Memory B cell (primary cell): ENCODE results near the gene TYW1.
"Not testable (repeated sequence)": the region's sequence is repeated elsewhere in the genome, so short reads cannot be mapped to it uniquely, and the experiment has no call there.

Experiments used
- ATAC-seq: fragments of 150-1000 bp; cut with Tn5 transposase; 2 replicates; pipeline ENCODE4 v1.10.0; 2021; ENCODE audit warnings: low read depth, mild to moderate bottlenecking, moderate library complexity
- DNase-seq, 2 donors: peaks; one replicate each; pipeline ENCODE4 v3.0.0; 2022; ENCODE audit warnings: low spot score in 2 of 2
- H3K27ac Mint-ChIP-seq: one replicate; pipeline ENCODE4 v1.8.0; 2022; ENCODE audit warnings: mild to moderate bottlenecking, moderate library complexity, mixed read lengths
- H3K27me3 Mint-ChIP-seq: one replicate; pipeline ENCODE4 v1.8.0; 2022; ENCODE audit warnings: mixed read lengths
- H3K36me3 Mint-ChIP-seq: one replicate; pipeline ENCODE4 v1.8.0; 2022; ENCODE audit warnings: mild to moderate bottlenecking, mixed read lengths
- H3K4me1 Mint-ChIP-seq: one replicate; pipeline ENCODE4 v1.8.0; 2022; ENCODE audit warnings: mixed read lengths
- H3K4me3 Mint-ChIP-seq: one replicate; pipeline ENCODE4 v1.8.0; 2022; ENCODE audit warnings: mild to moderate bottlenecking, moderate library complexity, mixed read lengths
- H3K9me3 Mint-ChIP-seq: one replicate; pipeline ENCODE4 v1.8.0; 2022; ENCODE audit warnings: mixed read lengths

TYW1 gene

DNA sequence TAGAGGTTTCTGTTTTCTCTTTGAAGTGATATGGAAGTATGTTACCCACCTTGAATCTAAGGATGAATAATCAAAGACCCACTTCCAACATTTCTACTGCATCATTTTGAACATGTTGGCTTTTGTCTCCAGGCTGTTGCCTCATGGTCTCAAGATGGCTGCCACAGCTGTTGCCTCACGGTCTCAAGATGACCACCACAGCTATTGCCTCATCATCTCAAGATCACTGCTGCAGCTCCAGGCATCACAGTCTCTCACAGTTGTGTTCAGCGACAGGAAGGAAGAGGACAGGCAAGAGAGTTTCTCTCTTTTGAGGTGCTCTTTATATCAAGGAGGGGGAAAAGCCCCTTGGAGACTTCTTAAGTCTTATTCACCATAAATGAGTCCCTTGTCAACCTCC is 267.4 kb downstream of the TYW1 start:
- peaks cover 28% of the 10 kb centered on the region for H3K36me3 Mint-ChIP-seq
- not testable (repeated sequence) for H3K27ac Mint-ChIP-seq, DNase-seq, H3K4me1 Mint-ChIP-seq, H3K9me3 Mint-ChIP-seq, H3K4me3 Mint-ChIP-seq, ATAC-seq, H3K27me3 Mint-ChIP-seq

DNA sequence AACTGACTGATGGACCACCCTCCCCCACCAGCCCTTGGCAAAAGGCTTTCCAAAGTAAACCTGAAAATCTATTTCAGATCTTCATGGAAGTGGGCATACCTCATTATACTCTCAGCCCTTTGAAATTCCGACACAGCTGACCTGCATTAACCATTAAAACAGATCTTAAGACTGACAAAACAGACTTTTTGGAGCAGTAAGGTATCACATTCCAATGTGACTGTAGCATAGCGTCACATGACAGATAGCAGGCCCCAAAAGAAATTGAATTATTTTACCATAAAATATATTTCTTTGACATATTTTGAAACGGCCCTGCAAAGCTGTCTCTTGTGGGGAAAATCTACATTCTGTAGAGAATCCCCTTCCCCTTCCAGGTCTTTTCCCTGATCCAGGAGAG is 269.4 kb downstream of the TYW1 start:
- not testable (repeated sequence) for H3K4me1 Mint-ChIP-seq, DNase-seq, H3K4me3 Mint-ChIP-seq, H3K27me3 Mint-ChIP-seq, H3K9me3 Mint-ChIP-seq, H3K27ac Mint-ChIP-seq, ATAC-seq
- peaks cover 22% of the 10 kb centered on the region for H3K36me3 Mint-ChIP-seq

DNA sequence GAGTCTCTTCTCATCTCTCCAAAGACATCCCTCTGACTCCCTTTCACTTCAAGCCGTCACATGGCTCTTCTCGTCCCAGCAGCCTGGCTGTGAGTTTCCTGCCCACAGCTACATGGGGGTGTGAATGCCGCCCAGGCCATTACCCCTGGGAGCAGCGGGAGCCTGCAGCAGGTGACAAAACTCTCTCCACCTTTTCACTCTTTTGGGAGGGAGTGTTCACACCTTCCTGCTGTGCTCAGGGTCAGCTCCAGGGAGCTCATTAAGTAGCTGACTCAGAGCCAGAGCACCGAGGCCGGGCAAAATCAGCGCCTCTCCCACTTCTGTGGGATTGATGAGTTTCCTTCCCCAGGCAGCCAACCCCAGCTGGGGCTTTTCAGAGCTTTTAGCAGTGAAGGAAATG is 271.3 kb downstream of the TYW1 start:
- Mint-ChIP-seq H3K27ac (no peak overlapping the region), H3K9me3 (no peaks in the 10 kb centered on the region), H3K4me1 (no peaks in the 10 kb centered on the region), H3K27me3 (no peaks in the 10 kb centered on the region), H3K4me3 (no peak overlapping the region), H3K36me3 (peaks cover 15% of the 10 kb centered on the region)
- DNase-seq (no peak), ATAC-seq (no peak)

DNA sequence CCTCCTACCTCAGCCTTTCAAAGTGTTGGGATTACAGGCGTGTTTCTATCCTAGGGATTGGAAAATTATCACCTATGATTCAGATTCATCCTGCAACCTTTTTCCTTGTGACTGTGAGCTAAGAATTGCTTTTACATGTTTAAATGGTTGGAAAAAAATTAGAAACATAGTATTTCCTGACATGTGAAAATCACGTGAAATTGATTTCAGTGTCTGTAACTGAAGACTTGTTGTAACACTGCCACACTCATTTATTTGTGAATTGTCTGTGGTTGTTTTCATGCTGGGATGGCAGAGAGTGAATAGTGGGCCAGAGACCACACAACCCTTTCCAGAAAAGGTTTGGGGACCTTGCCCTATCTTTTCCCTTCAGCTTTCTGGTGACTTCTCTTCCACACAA is 273.3 kb downstream of the TYW1 start:
- DNase-seq, H3K27ac Mint-ChIP-seq, H3K9me3 Mint-ChIP-seq, H3K27me3 Mint-ChIP-seq, ATAC-seq, H3K4me3 Mint-ChIP-seq, H3K4me1 Mint-ChIP-seq, H3K36me3 Mint-ChIP-seq: not testable (repeated sequence)
